Thyroid gland (tissue), 4 donors: ENCODE data around the gene ARRDC2. TPM values are rescaled to one million over a fixed set of nuclear protein-coding genes. Genes with fewer than 3 reads are reported as not detected.

Experiments used
- DNase-seq, 2 donors: peaks; one replicate each; pipeline ENCODE4 v3.0.0-alpha.2; 2019
- H3K27ac ChIP-seq, 3 donors: fragments of 200-600 bp; sonication (generic); 1 replicate in 2 of 3; 2 replicates in 1 of 3; pipeline ENCODE4 v1.5.1; 2016 to 2019; ENCODE audit warnings: mild to moderate bottlenecking in 1 of 3, moderate library complexity in 1 of 3
- H3K27me3 ChIP-seq: fragments of 200-600 bp; sonication (generic); one replicate; pipeline ENCODE4 v1.5.1; 2019
- H3K36me3 ChIP-seq, 2 donors: fragments of 200-600 bp; sonication (generic); one replicate each; pipeline ENCODE4 v1.5.1; 2016 to 2019
- H3K4me1 ChIP-seq, 2 donors: fragments of 200-600 bp; sonication (generic); one replicate each; pipeline ENCODE4 v1.5.1; 2017 to 2019
- H3K4me3 ChIP-seq, 3 donors: fragments of 200-600 bp; sonication (generic); replicated peaks in 1 of 3; 1 replicate in 2 of 3; 2 replicates in 1 of 3; pipeline ENCODE4 v1.5.1; 2016; ENCODE audit warnings: mild to moderate bottlenecking in 1 of 3
- H3K9me3 ChIP-seq: fragments of 200-600 bp; sonication (generic); one replicate; pipeline ENCODE4 v1.5.1; 2017
- CTCF ChIP-seq, 6 experiments: fragments of 200-600 bp in 3 of 6; fragments of 450-650 bp in 3 of 6; sonication (generic) in 3 of 6; IDR thresholded peaks; one replicate each; pipeline ENCODE4 v1.5.1; 2016 to 2019; ENCODE audit warnings: antibody characterized with exemption in 6 of 6, mild to moderate bottlenecking in 2 of 6, inconsistent platforms in 1 of 6, moderate library complexity in 1 of 6
- POLR2A ChIP-seq, 2 donors: fragments of 450-650 bp; IDR thresholded peaks; one replicate each; pipeline ENCODE4 v1.6.1; 2017; ENCODE audit warnings: antibody characterized with exemption in 2 of 2, mild to moderate bottlenecking in 2 of 2, moderate library complexity in 1 of 2
- WGBS, 2 donors: methylation state at CpG; one replicate each; pipeline ENCODE4 v1.1.5; 2017; 5-methylcytosine and 5-hydroxymethylcytosine counted together
- intact Hi-C: fragments of 100-400 bp; cut with DNase I; formaldehyde crosslinking; loops from one replicate; pipeline ENCODE4 v1.15.1; 2023
- total RNA-seq, 4 donors: library from RNA; depleted of rRNA; stranded (reverse); fragments of >200 nt; gene quantifications; one replicate each; pipeline ENCODE4 v1.2.3, GENCODE V29; 2016

The ARRDC2 gene
- total RNA-seq, 4 donors from 2014 or later = 51.1 to 120 (median 82.8) TPM

- Histone ChIP-seq H3K4me3 (no peak within 1 kb of the TSS), H3K27ac (no peak within 1 kb of the TSS), H3K36me3 (no peaks in the 10 kb centered on the region), H3K9me3 (no peaks in the 10 kb centered on the region), H3K4me1 (peaks cover 0 to 4% of the 10 kb centered on the region in 2 donors), H3K27me3 (no peaks in the 10 kb centered on the region)
- DNase-seq = no peak
- no peak for TF ChIP-seq CTCF (IDR thresholded peaks at IDR 0.05)
- TF ChIP-seq POLR2A (IDR thresholded peaks at IDR 0.05) = no peak
- WGBS, 2 donors = 11 to 23% methylated on average over 5 to 17 of the region's 59 CpGs
- intact Hi-C loops = no loop called here
Measured at GRCh38 chr19:17966550-17967256, 41.3 kb upstream of the ARRDC2 start, which contains the start of gene KCNN1. Gene KCNN1, plus strand, starts transcription at chr19:17967107. Its CDS starts 6,782 bp downstream, at chr19:17973889.

- DNase-seq = no peak
- H3K27ac ChIP-seq = no peak overlapping the region
- H3K9me3 ChIP-seq = no peaks in the 10 kb centered on the region
- H3K4me1 ChIP-seq = peaks cover 0 to 4% of the 10 kb centered on the region in 2 donors
- intact Hi-C loops = no loop called here
- no peak for TF ChIP-seq CTCF (IDR thresholded peaks at IDR 0.05)
- no peak for TF ChIP-seq POLR2A (IDR thresholded peaks at IDR 0.05)
- no peaks in the 10 kb centered on the region for H3K36me3 ChIP-seq
- H3K4me3 ChIP-seq = no peak overlapping the region
- WGBS, 2 donors = 0 to 4% methylated on average over 15 of the region's 35 CpGs
- H3K27me3 ChIP-seq = no peaks in the 10 kb centered on the region
Measured at GRCh38 chr19:17967257-17968051, 40.5 kb upstream of the ARRDC2 start.

- H3K27me3 ChIP-seq = no peaks in the 10 kb centered on the region
- no peak overlapping the region for H3K4me3 ChIP-seq
- no peak for DNase-seq
- H3K27ac ChIP-seq = no peak overlapping the region
- no peak for TF ChIP-seq CTCF (IDR thresholded peaks at IDR 0.05)
- TF ChIP-seq POLR2A (IDR thresholded peaks at IDR 0.05) = no peak
- intact Hi-C loops = no loop called here
- H3K4me1 ChIP-seq = peaks cover 0 to 4% of the 10 kb centered on the region in 2 donors
- H3K36me3 ChIP-seq = no peaks in the 10 kb centered on the region
- 50 to 77% methylated on average over 2 to 4 of the region's 4 CpGs for WGBS, 2 donors
- H3K9me3 ChIP-seq = no peaks in the 10 kb centered on the region
Measured at GRCh38 chr19:17968362-17968761, 39.6 kb upstream of the ARRDC2 start.

- DNase-seq = no peak
- no peak overlapping the region for H3K4me3 ChIP-seq
- no peak overlapping the region for H3K27ac ChIP-seq
- TF ChIP-seq POLR2A (IDR thresholded peaks at IDR 0.05) (no peak), CTCF (IDR thresholded peaks at IDR 0.05) (no peak)
- no peaks in the 10 kb centered on the region for H3K9me3 ChIP-seq
- H3K27me3 ChIP-seq = no peaks in the 10 kb centered on the region
- WGBS, 2 donors = 84 to 88% methylated on average over 12 to 19 of the region's 19 CpGs
- intact Hi-C loops = no loop called here
- peaks cover 0 to 4% of the 10 kb centered on the region in 2 donors for H3K4me1 ChIP-seq
- no peaks in the 10 kb centered on the region for H3K36me3 ChIP-seq
Measured at GRCh38 chr19:17969096-17969792, 38.7 kb upstream of the ARRDC2 start.
